ENCODE results near the gene LRRC59.

DNA sequence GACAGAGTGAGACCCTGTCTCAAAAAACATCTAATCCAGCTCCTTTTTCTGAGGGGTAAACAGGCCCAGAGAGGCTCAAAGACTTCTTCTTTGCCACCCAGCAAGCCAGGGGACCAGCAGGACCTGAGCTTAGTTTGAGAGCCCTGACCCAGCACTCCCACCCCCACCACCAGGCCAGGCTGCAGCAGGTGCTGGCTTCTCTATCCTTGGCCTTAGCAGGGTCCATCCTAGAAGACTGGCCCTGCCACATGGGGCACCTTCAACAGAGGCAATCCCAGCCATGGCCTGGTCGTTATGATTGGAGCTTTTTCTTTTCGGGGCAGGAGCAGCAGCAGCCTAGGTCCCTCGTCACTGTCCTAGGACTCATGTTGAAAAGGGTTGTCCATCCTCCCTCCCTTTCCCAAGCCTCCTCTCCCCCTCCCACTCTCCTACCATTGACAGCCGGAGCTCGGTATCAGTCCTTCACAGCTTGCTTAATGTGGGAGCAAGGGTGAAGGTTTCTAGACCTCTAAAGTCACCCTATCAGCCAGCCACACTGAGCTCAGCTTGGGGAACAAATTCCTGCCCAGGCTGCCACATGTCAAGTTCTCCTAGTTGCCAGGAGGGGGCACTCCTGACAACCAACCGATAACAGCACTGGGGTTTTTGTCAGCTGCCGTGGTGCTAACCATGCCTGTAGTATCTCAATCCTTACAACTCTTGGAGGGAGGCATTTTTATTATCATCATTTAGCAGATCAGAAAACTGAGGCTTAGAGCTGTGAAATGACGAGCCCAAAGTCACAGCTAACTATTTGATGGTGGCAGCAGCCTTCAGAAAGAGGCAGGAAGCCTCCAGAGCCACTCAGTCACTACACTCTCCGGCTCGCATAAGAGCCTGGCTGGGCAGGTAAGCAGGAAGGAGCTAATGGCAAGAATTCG is 35.5 kb downstream of the LRRC59 start:
- TF ChIP-seq CCDC6 (CRISPR knock-in tag; IDR thresholded peaks at IDR 0.05) (no peak), CBX2 (IDR thresholded peaks at IDR 0.05; ENCODE audit: low read depth, low read length) (no peak), CBX2 (CRISPR knock-in tag; IDR thresholded peaks at IDR 0.05; ENCODE audit: low read depth) (no peak), POLR2AphosphoS5 (IDR thresholded peaks at IDR 0.05; ENCODE audit: low read depth, low read length) (no peak), POLR2A (IDR thresholded peaks at IDR 0.05; ENCODE audit: insufficient read depth in 1 of 2, low read depth in 2 of 2, low read length in 2 of 2) (peak; percentile 13 to 44; a peak in 1 of 4 replicates), FOXJ3 (CRISPR knock-in tag; IDR thresholded peaks at IDR 0.05; ENCODE audit: borderline replicate concordance) (no peak), ZNF33A (CRISPR knock-in tag; IDR thresholded peaks at IDR 0.05; ENCODE audit: borderline replicate concordance) (no peak)
- TF ChIP-seq, protein P1, sequence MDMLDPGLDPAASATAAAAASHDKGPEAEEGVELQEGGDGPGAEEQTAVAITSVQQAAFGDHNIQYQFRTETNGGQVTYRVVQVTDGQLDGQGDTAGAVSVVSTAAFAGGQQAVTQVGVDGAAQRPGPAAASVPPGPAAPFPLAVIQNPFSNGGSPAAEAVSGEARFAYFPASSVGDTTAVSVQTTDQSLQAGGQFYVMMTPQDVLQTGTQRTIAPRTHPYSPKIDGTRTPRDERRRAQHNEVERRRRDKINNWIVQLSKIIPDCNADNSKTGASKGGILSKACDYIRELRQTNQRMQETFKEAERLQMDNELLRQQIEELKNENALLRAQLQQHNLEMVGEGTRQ (IDR thresholded peaks at IDR 0.05; ENCODE audit: low read depth, low read length), result no peak
- TF ChIP-seq, protein P1 (CRISPR knock-in tag; IDR thresholded peaks at IDR 0.05; ENCODE audit: borderline replicate concordance), result peak; percentile 21; the same call in 1 of the 2 replicates
- TF ChIP-seq, protein P2, sequence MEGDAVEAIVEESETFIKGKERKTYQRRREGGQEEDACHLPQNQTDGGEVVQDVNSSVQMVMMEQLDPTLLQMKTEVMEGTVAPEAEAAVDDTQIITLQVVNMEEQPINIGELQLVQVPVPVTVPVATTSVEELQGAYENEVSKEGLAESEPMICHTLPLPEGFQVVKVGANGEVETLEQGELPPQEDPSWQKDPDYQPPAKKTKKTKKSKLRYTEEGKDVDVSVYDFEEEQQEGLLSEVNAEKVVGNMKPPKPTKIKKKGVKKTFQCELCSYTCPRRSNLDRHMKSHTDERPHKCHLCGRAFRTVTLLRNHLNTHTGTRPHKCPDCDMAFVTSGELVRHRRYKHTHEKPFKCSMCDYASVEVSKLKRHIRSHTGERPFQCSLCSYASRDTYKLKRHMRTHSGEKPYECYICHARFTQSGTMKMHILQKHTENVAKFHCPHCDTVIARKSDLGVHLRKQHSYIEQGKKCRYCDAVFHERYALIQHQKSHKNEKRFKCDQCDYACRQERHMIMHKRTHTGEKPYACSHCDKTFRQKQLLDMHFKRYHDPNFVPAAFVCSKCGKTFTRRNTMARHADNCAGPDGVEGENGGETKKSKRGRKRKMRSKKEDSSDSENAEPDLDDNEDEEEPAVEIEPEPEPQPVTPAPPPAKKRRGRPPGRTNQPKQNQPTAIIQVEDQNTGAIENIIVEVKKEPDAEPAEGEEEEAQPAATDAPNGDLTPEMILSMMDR (CRISPR knock-in tag; IDR thresholded peaks at IDR 0.05), result peak; percentile 90
- TF ChIP-seq, protein P3, sequence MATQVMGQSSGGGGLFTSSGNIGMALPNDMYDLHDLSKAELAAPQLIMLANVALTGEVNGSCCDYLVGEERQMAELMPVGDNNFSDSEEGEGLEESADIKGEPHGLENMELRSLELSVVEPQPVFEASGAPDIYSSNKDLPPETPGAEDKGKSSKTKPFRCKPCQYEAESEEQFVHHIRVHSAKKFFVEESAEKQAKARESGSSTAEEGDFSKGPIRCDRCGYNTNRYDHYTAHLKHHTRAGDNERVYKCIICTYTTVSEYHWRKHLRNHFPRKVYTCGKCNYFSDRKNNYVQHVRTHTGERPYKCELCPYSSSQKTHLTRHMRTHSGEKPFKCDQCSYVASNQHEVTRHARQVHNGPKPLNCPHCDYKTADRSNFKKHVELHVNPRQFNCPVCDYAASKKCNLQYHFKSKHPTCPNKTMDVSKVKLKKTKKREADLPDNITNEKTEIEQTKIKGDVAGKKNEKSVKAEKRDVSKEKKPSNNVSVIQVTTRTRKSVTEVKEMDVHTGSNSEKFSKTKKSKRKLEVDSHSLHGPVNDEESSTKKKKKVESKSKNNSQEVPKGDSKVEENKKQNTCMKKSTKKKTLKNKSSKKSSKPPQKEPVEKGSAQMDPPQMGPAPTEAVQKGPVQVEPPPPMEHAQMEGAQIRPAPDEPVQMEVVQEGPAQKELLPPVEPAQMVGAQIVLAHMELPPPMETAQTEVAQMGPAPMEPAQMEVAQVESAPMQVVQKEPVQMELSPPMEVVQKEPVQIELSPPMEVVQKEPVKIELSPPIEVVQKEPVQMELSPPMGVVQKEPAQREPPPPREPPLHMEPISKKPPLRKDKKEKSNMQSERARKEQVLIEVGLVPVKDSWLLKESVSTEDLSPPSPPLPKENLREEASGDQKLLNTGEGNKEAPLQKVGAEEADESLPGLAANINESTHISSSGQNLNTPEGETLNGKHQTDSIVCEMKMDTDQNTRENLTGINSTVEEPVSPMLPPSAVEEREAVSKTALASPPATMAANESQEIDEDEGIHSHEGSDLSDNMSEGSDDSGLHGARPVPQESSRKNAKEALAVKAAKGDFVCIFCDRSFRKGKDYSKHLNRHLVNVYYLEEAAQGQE (IDR thresholded peaks at IDR 0.05; ENCODE audit: borderline replicate concordance in 1 of 2, low read depth in 1 of 2, low read length in 2 of 2), result no peak

Data from HepG2 (cell line).